Measurements from ENCODE around the gene GNPTAB.
"Not testable (repeated sequence)": the region's sequence is repeated elsewhere in the genome, so short reads cannot be mapped to it uniquely, and the experiment has no call there.

Gene GNPTAB

DNA sequence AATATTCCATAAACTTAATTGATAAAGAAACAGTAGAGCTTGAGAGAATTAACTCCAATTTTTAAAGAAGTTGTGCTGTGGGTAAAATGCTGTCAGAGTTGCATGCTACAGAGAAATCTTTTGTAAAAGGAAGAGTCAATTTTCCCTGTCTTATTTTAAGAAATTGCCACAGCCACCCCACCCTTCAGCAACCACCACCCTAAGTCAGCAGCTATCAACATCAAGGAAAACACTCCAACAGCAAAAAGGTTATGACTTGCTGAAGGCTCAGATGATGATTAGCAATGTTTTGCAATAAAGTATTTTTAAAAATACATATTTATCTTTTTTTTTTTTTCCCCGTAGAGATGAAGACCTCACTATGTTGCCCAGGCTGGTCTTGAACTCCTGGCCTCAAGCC is 40.2 kb upstream of the GNPTAB start:
- no peak overlapping the region for H3K4me3 ChIP-seq (ENCODE audit: insufficient read length, low read depth)
- no peaks in the 10 kb centered on the region for H3K36me3 ChIP-seq (ENCODE audit: insufficient read depth, insufficient read length, low read length)
- TF ChIP-seq ZNF274 (IDR thresholded peaks at IDR 0.05; ENCODE audit: low read depth, low read length), result no peak
- TF ChIP-seq SUZ12 (IDR thresholded peaks at IDR 0.05; ENCODE audit: extremely low read depth, insufficient read depth, insufficient read length), result no peak
- no peak for TF ChIP-seq YY1 (IDR thresholded peaks at IDR 0.05; ENCODE audit: insufficient read depth, insufficient read length)
- H3K9me3 ChIP-seq (ENCODE audit: insufficient read depth, low read length), result peaks cover 5% of the 10 kb centered on the region; the same call in 1 of the 2 replicates
- peaks cover 3% of the 10 kb centered on the region for H3K4me1 ChIP-seq (ENCODE audit: insufficient read depth, insufficient read length)
- no peak for DNase-seq (ENCODE audit: low read depth, low spot score)
- no peak overlapping the region for H3K9ac ChIP-seq (ENCODE audit: insufficient read length, low read depth)
- H3K27me3 ChIP-seq (ENCODE audit: insufficient read depth, insufficient read length), result no peaks in the 10 kb centered on the region

DNA sequence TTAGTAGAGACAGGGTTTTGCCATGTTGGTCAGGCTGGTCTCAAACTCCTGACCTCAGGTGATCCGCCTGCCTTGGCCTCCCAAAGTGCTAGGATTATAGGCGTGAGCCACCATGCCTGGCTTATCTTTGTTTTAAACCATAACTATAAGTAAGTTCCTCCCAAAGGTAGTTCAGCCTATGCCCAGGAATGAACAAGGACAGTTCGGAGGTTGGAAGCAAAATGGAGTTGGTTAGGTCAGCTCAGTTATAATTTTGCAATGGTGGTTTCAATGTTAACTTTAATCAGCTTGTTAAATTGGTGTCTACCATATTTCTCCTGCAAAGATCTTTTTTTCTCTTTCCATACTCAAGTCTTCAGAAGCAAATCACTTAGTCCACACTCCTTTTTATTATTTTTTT is 36.9 kb upstream of the GNPTAB start:
- H3K4me3 ChIP-seq (ENCODE audit: insufficient read length, low read depth); H3K27me3 ChIP-seq (ENCODE audit: insufficient read depth, insufficient read length); H3K4me1 ChIP-seq (ENCODE audit: insufficient read depth, insufficient read length); H3K36me3 ChIP-seq (ENCODE audit: insufficient read depth, insufficient read length, low read length); DNase-seq (ENCODE audit: low read depth, low spot score); H3K9ac ChIP-seq (ENCODE audit: insufficient read length, low read depth): not testable (repeated sequence)
- peaks cover 17% of the 10 kb centered on the region for H3K9me3 ChIP-seq (ENCODE audit: insufficient read depth, low read length)

- no peak overlapping the region for H3K4me3 ChIP-seq (ENCODE audit: insufficient read length, low read depth)
- H3K9ac ChIP-seq (ENCODE audit: insufficient read length, low read depth), result no peak overlapping the region
- no peaks in the 10 kb centered on the region for H3K27me3 ChIP-seq (ENCODE audit: insufficient read depth, insufficient read length)
- H3K4me1 ChIP-seq (ENCODE audit: insufficient read depth, insufficient read length), result peaks cover 3% of the 10 kb centered on the region
- DNase-seq (ENCODE audit: low read depth, low spot score), result no peak
- TF ChIP-seq SUZ12 (IDR thresholded peaks at IDR 0.05; ENCODE audit: extremely low read depth, insufficient read depth, insufficient read length), result no peak
- no peak for TF ChIP-seq ZNF274 (IDR thresholded peaks at IDR 0.05; ENCODE audit: low read depth, low read length)
- TF ChIP-seq YY1 (IDR thresholded peaks at IDR 0.05; ENCODE audit: insufficient read depth, insufficient read length), result no peak
- no peaks in the 10 kb centered on the region for H3K36me3 ChIP-seq (ENCODE audit: insufficient read depth, insufficient read length, low read length)
- peaks cover 17% of the 10 kb centered on the region for H3K9me3 ChIP-seq (ENCODE audit: insufficient read depth, low read length)
These were observed 36.0 kb upstream of the GNPTAB start for GRCh38 chr12:101866615-101867373.

DNA sequence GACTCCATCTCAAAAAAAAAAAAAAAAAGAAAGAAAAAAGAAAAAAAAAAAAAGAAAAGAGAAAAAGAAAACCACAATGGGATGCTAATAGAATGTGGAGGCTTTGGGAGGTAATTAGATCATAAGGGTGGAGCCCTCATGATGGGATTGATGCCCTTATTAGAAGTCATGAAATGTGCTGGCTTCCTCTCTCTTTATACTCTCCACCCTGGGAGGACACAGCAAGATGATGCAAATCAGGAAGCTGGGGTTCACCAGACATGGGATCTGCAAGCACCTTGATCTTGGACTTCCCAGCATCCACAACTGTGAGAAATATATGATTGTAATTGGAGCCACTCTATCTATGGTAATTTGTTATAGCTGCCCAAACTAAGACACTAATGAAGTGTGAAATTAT is 33.2 kb upstream of the GNPTAB start:
- Histone ChIP-seq H3K9me3 (ENCODE audit: insufficient read depth, low read length) (peaks cover 12% of the 10 kb centered on the region), H3K36me3 (ENCODE audit: insufficient read depth, insufficient read length, low read length) (no peaks in the 10 kb centered on the region), H3K4me1 (ENCODE audit: insufficient read depth, insufficient read length) (peaks cover 3% of the 10 kb centered on the region), H3K9ac (ENCODE audit: insufficient read length, low read depth) (no peak overlapping the region), H3K27me3 (ENCODE audit: insufficient read depth, insufficient read length) (no peaks in the 10 kb centered on the region), H3K4me3 (ENCODE audit: insufficient read length, low read depth) (no peak overlapping the region)
- no peak for DNase-seq (ENCODE audit: low read depth, low spot score)
- TF ChIP-seq ZNF274 (IDR thresholded peaks at IDR 0.05; ENCODE audit: low read depth, low read length), result no peak
- TF ChIP-seq SUZ12 (IDR thresholded peaks at IDR 0.05; ENCODE audit: extremely low read depth, insufficient read depth, insufficient read length), result no peak
- no peak for TF ChIP-seq YY1 (IDR thresholded peaks at IDR 0.05; ENCODE audit: insufficient read depth, insufficient read length)

DNA sequence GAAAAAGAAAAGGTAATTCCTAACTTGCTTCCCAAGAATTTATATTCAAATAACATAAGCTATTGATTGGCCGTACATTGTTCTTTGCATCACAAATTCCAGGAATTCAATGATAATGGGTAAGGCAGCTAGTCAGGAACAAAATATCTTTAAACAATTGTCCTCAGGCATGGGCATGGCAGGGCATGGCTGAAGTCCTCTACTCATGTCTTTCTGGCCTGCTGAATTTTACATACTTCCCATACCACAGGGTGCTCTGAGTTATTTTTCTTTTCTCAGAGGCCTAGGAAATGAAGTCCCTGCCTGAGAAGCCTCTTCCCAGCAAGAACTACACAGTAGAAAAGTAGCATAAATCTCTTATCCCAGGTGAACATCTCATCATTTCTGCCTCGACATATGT is 31.5 kb upstream of the GNPTAB start:
- TF ChIP-seq SUZ12 (IDR thresholded peaks at IDR 0.05; ENCODE audit: extremely low read depth, insufficient read depth, insufficient read length) (no peak), YY1 (IDR thresholded peaks at IDR 0.05; ENCODE audit: insufficient read depth, insufficient read length) (no peak), ZNF274 (IDR thresholded peaks at IDR 0.05; ENCODE audit: low read depth, low read length) (no peak)
- Histone ChIP-seq H3K4me3 (ENCODE audit: insufficient read length, low read depth) (no peak overlapping the region), H3K9ac (ENCODE audit: insufficient read length, low read depth) (no peak overlapping the region), H3K36me3 (ENCODE audit: insufficient read depth, insufficient read length, low read length) (no peaks in the 10 kb centered on the region), H3K9me3 (ENCODE audit: insufficient read depth, low read length) (peaks cover 12% of the 10 kb centered on the region), H3K27me3 (ENCODE audit: insufficient read depth, insufficient read length) (no peaks in the 10 kb centered on the region), H3K4me1 (ENCODE audit: insufficient read depth, insufficient read length) (peaks cover 3% of the 10 kb centered on the region)
- no peak for DNase-seq (ENCODE audit: low read depth, low spot score)

DNA sequence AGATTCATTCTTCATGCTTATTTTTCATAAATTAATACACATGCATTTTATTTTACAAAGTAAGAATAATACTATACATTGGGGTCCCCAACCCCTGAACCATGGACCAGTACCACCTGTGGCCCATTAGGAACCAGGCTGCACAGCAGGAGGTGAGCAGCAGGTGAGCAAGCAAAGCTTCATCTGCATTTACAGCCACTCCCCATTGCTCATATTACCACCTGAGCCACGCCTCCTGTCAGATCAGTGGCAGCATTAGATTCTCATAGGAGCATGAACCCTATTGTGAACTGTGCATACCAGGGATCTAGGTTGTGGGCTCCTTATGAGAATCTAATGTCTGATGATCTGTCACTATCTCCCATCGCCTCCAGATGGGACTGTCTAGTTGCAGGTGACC is 30.9 kb upstream of the GNPTAB start:
- H3K4me3 ChIP-seq (ENCODE audit: insufficient read length, low read depth); H3K9ac ChIP-seq (ENCODE audit: insufficient read length, low read depth); H3K27me3 ChIP-seq (ENCODE audit: insufficient read depth, insufficient read length); DNase-seq (ENCODE audit: low read depth, low spot score); H3K4me1 ChIP-seq (ENCODE audit: insufficient read depth, insufficient read length); H3K36me3 ChIP-seq (ENCODE audit: insufficient read depth, insufficient read length, low read length): not testable (repeated sequence)
- H3K9me3 ChIP-seq (ENCODE audit: insufficient read depth, low read length), result peaks cover 12% of the 10 kb centered on the region

DNA sequence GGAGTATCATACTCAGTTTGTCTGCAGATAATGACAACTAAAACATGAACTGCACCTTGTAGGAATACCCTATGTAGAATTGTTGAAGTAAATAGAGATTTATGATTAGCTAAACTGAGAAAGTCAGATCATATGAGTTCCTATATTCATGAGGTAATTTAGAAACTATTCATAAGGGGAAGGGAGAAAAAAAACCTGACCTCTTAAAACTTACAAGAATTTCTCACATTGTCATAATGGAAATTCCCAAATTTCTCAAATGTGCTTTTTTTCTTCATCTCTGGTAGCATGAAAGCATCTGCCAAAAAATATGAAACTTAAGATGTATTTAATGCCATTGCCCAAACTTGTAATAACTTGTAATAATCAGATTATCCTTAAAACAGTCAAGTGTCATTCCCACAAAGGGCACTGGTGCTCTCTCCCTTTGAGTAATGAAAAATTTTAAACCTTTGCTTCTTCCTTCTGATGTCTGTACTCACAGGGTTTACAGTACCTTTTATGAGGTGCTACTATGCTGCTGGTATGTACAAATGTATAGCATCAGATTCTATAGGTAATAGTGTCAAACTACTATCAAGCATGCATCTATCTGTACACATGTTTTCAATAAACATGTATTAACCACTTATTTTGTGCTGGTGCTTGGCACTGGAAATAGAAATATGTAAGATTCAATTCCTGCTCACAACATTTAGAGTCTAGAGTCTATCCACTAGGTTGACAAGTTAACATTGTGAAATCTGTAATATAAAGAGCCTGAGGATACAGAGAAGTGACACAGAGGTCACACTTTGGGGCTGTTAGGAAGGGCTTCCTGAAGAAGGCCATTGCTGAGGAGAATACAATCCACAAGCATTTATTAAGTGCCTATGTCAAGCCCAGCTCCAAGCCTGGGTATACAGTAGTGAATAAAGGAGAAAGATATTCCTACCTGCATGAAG is 29.2 kb upstream of the GNPTAB start:
- no peak for DNase-seq (ENCODE audit: low read depth, low spot score)
- H3K4me1 ChIP-seq (ENCODE audit: insufficient read depth, insufficient read length), result no peaks in the 10 kb centered on the region

More for the DNA sequence above, 29.2 kb upstream of the GNPTAB start:
- Histone ChIP-seq H3K27me3 (ENCODE audit: insufficient read depth, insufficient read length) (no peaks in the 10 kb centered on the region), H3K9me3 (ENCODE audit: insufficient read depth, low read length) (peaks cover 5% of the 10 kb centered on the region; the same call in 1 of the 2 replicates), H3K36me3 (ENCODE audit: insufficient read depth, insufficient read length, low read length) (no peaks in the 10 kb centered on the region), H3K9ac (ENCODE audit: insufficient read length, low read depth) (no peak overlapping the region), H3K4me3 (ENCODE audit: insufficient read length, low read depth) (no peak overlapping the region)
- TF ChIP-seq ZNF274 (IDR thresholded peaks at IDR 0.05; ENCODE audit: low read depth, low read length), result no peak
- TF ChIP-seq YY1 (IDR thresholded peaks at IDR 0.05; ENCODE audit: insufficient read depth, insufficient read length), result no peak
- no peak for TF ChIP-seq SUZ12 (IDR thresholded peaks at IDR 0.05; ENCODE audit: extremely low read depth, insufficient read depth, insufficient read length)

Data from NT2/D1 (cell line).